NCI-H1417 treated with DMSO at 0.1 percent for 48 hours (cell line): ENCODE results near the gene HMG20B.
"Not testable (repeated sequence)": the region's sequence is repeated elsewhere in the genome, so short reads cannot be mapped to it uniquely, and the experiment has no call there.

Source experiments
- DNase-seq: peaks from one replicate; lab custom pipeline; 2025; lab: John Stamatoyannopoulos, UW

The HMG20B gene

DNA sequence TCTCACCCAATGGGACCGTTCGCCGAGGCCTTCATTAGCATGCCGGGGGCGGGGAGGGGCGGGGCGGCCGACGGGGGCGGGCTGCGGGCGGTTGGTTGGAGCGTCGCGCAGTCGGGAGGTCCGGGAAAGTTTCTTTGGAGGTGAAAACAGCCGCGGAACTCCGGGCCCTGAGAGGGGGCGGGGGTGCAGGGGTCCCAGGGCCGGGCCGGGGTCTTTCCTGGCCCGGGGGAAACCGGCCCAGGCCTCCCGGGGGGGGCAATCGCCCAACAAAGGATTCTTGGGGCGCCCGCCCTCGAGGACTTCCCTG is at the start of gene HMG20B:
TSS of gene HMG20B (plus strand) at position 90 of the 307 bp plus-strand sequence. CDS start 366 bp downstream, outside the sequence.
- DNase-seq: no peak

DNA sequence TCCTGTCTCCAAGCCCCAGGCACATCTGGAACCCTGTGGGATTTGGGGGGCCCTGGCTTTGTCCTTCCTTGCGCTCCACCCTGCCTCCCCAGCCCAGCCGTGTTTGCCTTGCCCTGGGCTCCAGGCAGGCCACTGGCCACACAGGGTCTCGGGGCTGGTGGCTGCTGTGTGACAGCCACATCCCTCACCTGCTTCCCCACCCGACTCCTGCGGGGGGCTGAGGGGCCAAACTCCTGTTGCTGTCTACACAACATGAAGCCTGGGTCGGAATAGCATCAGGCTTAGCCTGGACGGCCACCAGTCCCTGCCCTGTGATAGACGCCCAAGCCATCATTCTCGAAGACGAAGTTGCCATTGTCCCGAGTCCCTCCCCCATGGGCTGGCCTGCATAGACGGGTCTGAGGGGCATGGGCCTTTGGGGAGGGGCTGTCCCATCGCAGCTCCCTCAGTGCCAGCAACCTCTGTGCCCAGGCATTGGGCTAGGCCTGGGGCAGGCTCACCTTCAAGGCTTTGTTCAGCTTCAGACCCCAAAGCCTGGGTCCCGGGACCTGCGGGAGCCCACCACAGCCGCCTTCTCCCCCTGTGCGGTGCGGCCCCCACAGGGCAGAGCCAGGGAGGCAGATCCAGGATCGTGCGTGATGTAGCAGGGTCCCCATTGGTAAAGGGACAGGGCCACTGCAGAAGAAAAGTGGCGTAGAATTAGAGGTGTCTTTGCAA is 49.2 kb upstream of the HMG20B start:
- DNase-seq: no peak

GRCh38 chr19:3524078-3524842 is 48.5 kb upstream of the HMG20B start:
- DNase-seq: no peak

- no peak for DNase-seq
Observed at GRCh38 chr19:3524904-3525451, 47.8 kb upstream of the HMG20B start.

- DNase-seq: no peak
Observed at GRCh38 chr19:3526507-3527237, 46.1 kb upstream of the HMG20B start.

- no peak for DNase-seq
Observed at GRCh38 chr19:3527238-3527910, 45.4 kb upstream of the HMG20B start.

DNA sequence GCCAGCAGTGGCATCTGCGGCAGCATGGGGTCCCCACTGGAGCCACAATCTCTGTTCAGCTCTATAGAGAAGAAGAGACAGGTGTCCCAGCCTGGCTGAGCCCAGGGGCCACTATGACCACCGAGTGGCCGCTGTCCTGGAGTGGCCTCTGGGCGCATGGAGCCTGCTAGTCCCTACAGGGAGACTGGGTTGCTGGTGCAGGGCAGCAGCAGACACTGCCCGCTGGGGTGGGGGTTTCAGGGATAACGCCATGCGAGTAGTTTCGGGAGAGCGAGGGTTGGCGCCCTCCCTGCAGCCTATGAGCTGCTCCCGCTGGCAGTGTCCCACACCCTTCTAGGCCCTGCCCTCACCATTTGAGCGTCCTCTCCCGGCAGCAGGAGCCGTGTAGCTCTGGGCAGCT is 44.7 kb upstream of the HMG20B start:
- no peak for DNase-seq

DNA sequence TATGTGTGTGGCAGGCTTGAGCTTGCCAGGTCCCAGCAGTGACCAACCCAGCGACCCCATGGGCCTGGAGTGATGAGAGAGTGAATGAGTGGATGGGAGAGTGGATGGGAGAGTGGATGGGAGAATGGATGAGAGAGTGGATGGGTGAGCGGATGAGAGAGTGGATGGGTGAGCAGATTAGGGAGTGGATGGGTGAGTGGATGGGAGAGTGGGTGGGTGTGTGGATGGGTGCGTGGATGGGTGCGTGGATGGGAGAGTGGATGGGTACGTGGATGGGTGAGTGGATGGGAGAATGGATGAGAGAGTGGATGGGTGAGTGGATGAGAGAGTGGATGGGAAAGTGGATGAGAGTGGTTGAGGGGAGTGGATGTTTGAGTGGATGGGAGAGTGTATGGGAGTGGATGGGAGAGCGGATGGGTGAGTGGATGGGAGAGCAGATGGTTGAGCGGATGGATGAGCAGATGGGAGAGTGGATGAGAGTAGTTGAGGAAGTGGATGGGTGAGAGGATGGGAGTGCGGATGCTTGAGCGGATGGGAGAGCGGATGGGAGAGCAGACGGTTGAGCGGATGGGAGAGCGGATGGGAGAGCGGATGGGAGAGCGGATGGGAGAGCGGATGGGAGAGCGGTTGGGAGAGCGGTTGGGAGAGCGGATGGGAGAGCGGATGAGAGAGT is 44.1 kb upstream of the HMG20B start:
- no peak for DNase-seq

DNA sequence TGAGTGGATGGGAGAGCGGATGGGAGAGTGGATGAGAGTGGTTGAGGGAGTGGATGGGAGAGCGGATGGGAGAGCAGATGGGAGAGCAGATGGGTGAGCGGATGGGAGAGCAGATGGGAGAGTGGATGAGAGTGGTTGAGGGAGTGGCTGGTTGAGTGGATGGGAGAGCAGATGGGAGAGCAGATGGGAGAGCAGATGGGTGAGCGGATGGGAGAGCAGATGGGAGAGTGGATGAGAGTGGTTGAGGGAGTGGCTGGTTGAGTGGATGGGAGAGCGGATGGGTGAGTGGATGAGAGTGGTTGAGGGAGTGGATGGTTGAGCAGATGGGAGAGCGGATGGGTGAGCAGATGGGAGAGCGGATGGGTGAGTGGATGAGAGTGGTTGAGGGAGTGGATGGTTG is 43.4 kb upstream of the HMG20B start:
- not testable (repeated sequence) for DNase-seq

DNA sequence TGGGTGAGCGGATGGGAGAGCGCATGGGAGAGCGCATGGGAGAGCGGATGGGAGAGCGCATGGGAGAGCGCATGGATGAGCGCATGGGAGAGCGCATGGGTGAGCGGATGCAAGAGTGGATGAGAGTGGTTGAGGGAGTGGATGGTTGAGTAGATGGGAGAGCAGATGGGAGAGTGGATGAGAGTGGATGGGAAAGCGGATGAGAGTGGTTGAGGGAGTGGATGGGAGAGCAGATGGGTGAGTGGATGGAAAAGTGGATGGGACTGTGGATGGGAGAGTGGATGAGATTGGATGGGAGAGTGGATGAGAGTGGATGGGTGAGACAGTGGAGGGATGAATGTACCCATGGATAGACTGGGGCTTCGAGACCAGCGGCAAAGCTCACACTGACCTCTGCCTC is 42.4 kb upstream of the HMG20B start:
- no peak for DNase-seq

DNA sequence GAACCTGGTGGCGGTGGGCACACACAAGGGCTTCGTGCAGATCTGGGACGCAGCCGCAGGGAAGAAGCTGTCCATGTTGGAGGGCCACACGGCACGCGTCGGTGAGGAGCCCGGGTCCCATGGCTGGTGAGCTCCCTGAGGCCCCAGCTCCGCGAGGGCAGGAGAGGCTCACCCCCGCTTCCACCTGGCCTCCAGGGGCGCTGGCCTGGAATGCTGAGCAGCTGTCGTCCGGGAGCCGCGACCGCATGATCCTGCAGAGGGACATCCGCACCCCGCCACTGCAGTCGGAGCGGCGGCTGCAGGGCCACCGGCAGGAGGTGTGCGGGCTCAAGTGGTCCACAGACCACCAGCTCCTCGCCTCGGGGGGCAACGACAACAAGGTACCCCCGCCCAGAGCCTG is 41.0 kb upstream of the HMG20B start:
- DNase-seq: no peak

DNA sequence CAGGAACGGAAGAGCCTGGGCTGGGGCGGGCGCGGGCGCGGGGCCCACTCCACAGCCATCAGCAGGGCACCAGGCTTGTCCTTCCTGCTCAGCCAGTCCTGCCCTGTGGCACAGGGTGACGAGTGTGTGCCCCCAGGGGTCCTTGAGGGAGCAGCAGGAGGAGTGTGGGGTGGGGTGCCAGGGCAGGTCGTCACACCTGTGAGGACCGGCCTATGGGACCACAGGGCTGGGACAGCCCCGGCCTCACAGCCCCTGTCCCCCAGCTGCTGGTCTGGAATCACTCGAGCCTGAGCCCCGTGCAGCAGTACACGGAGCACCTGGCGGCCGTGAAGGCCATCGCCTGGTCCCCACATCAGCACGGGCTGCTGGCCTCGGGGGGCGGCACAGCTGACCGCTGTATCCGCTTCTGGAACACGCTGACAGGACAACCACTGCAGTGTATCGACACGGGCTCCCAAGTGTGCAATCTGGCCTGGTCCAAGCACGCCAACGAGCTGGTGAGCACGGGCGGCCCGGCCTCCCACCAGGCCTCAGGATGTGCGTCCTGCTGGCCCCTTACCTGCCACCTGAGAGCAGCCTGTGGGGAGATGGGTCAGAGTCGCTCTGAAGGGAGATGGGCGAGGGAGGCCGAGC is 40.5 kb upstream of the HMG20B start:
- no peak for DNase-seq

GRCh38 chr19:3533033-3533432 is 39.7 kb upstream of the HMG20B start:
- DNase-seq: no peak

GRCh38 chr19:3533563-3534216 is 39.1 kb upstream of the HMG20B start:
- DNase-seq: no peak

DNA sequence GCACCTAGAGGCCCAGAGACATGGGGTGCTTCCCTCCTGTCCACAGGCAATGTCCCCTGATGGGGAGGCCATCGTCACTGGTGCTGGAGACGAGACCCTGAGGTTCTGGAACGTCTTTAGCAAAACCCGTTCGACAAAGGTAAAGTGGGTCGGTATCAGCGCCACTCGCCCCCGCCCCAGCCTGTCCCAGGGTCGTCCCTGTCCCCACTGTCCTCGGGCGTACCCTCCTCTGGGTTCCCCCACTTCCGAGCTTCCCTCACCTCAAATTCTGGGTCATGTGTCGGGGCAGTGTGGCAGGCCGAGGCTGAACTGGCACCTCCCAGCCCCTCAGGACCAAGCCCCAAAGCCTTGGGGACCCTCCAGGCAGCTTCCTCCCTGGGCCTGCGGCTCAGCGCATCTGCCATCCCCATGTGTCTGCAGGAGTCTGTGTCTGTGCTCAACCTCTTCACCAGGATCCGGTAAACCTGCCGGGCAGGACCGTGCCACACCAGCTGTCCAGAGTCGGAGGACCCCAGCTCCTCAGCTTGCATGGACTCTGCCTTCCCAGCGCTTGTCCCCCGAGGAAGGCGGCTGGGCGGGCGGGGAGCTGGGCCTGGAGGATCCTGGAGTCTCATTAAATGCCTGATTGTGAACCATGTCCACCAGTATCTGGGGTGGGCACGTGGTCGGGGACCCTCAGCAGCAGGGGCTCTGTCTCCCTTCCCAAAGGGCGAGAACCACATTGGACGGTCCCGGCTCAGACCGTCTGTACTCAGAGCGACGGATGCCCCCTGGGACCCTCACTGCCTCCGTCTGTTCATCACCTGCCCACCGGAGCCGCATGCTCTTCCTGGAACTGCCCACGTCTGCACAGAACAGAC is 38.1 kb upstream of the HMG20B start:
- no peak for DNase-seq

GRCh38 chr19:3535235-3535535 is 37.6 kb upstream of the HMG20B start:
- no peak for DNase-seq

GRCh38 chr19:3535563-3535965 is 37.2 kb upstream of the HMG20B start:
- no peak for DNase-seq

DNA sequence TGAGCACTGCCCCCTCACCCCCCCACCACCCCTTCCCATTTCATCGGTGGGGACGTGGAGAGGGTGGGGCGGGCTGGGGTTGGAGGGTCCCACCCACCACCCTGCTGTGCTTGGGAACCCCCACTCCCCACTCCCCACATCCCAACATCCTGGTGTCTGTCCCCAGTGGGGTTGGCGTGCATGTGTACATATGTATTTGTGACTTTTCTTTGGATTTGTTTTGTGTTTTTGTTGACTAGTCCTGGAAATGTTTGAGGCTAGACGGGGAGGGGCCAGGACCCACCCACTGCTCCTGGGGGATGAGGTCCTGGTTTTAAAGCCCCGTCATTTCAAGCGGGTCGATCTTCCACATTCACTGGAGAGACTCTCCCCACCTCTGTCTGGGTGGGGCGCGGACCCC is 36.8 kb upstream of the HMG20B start:
- DNase-seq: no peak

DNA sequence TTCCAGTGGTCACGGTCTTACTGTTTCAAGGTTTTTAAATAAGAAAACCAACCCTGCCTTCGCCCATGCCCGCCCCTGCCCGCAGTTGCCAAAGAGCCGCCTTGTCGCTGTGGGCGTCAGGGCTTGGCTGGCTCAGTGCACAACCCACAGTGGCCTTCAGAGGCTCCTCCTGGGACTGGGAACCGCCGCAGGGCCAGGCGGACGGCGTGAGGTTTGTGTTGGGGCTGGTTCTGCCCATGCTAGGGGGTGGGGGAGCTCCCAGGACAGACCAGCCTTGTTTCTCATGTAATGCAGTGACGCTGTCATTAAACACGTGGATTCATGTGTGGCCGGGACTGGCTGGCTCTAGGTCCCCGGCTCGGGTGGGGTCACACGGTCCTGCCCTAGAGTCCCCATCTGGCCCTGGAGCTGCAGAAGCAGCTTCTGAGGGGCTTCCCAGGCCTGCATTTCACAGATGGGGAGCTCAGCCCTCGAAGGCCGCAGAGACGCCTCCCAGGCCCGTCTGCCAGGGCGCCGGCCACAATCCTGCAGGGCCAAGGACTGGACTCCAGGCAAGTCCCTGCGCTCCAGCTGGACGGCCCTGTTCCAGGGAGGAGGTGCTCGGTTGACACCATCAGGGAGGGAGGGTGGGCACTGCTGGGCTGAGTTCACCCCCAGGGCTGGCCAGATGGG is 36.2 kb upstream of the HMG20B start:
- no peak for DNase-seq
